GM12878 (cell line): Measurements from ENCODE around the gene ADH1C. TPM values are rescaled to one million over a fixed set of nuclear protein-coding genes. Genes with fewer than 3 reads are reported as not detected.

Experiments
- ATAC-seq: fragments of 200-7000 bp; cut with Tn5 transposase; 3 replicates; pipeline ENCODE4 v1.9.1; 2020; ENCODE audit warnings: mild to moderate bottlenecking, moderate library complexity
- Bru-seq: library from RNA; stranded (reverse); fragments of 400-500 nt; gene quantifications from one replicate; lab custom pipeline; 2021; lab: Mats Ljungman, UMichigan
- BruChase-seq, 2 experiments: library from RNA; stranded (reverse); fragments of 400-500 nt; gene quantifications; one replicate each; lab custom pipeline; 2021; lab: Mats Ljungman, UMichigan
- BruUV-seq: library from RNA; stranded (reverse); fragments of 400-500 nt; replicated peaks from 2 replicates; lab custom pipeline; 2021; lab: Mats Ljungman, UMichigan
- CTCF ChIA-PET: fragments of 300-600 bp; sonication (Branson Sonifier 250); formaldehyde crosslinking; extraction: SDS; loops from one replicate; lab custom pipeline; 2021; ENCODE audit warnings: inconsistent platforms; lab: Yijun Ruan, JAX
- POLR2A ChIA-PET: fragments of 350-600 bp; formaldehyde crosslinking; extraction: SDS; loops from one replicate; lab custom pipeline; 2021; ENCODE audit warnings: inconsistent platforms; lab: Charles Lee
- RAD21 ChIA-PET: fragments of 300-600 bp; sonication (Branson Sonifier 250); formaldehyde crosslinking; loops from one replicate; lab custom pipeline; 2023; ENCODE audit warnings: antibody characterized with exemption; ENCODE audit not compliant: unreplicated experiment; lab: Charles Lee
- SMC1A ChIA-PET: fragments of 300-600 bp; sonication (Branson Sonifier 250); formaldehyde crosslinking; loops from one replicate; lab custom pipeline; 2023; ENCODE audit not compliant: unreplicated experiment, uncharacterized antibody; lab: Charles Lee
- DNase-seq: peaks from one replicate; pipeline ENCODE4 v3.0.0-alpha.2; 2011; ENCODE audit warnings: low read depth, low spot score
- FAIRE-seq: peaks from 3 replicates; lab custom pipeline; 2011; peaks lifted over from hg19 to GRCh38; lab: Jason Lieb, UNC
- H2AFZ ChIP-seq: 2 replicates; pipeline ENCODE4 v1.6.0; 2011; ENCODE audit warnings: low read depth, low read length, control low read depth; ENCODE audit not compliant: control insufficient read depth
- H3K27ac ChIP-seq: 2 replicates; pipeline ENCODE4 v1.5.1; 2011; ENCODE audit warnings: control low read depth; ENCODE audit not compliant: control insufficient read depth, insufficient read depth
- H3K27me3 ChIP-seq, 2 experiments: replicated peaks in 1 of 2; 2 replicates each; pipeline versions ENCODE4 v1.6.0 to v1.6.1; 2011; ENCODE audit warnings: low read length in 1 of 2; ENCODE audit not compliant: control insufficient read depth in 2 of 2, insufficient read depth in 2 of 2
- H3K36me3 ChIP-seq, 2 experiments: 2 replicates each; pipeline ENCODE4 v1.5.1; 2011; ENCODE audit warnings: low read length in 1 of 2; ENCODE audit not compliant: control insufficient read depth in 2 of 2, insufficient read depth in 2 of 2
- H3K4me1 ChIP-seq: 2 replicates; pipeline ENCODE4 v1.6.1; 2011; ENCODE audit warnings: mild to moderate bottlenecking, low read length, moderate library complexity, mixed read lengths; ENCODE audit not compliant: control insufficient read depth, insufficient read depth
- H3K4me2 ChIP-seq: 2 replicates; pipeline ENCODE4 v1.6.0; 2011; ENCODE audit warnings: control low read depth; ENCODE audit not compliant: control insufficient read depth, insufficient read depth
- H3K4me3 ChIP-seq: fragments of 200-600 bp; sonication (generic); 2 replicates; pipeline ENCODE4 v1.5.1; 2016
- H3K79me2 ChIP-seq: 2 replicates; pipeline ENCODE4 v1.6.0; 2011; ENCODE audit warnings: low read length; ENCODE audit not compliant: control insufficient read depth, insufficient read depth
- H3K9ac ChIP-seq: 2 replicates; pipeline ENCODE4 v1.8.0; 2011; ENCODE audit warnings: low read length, control low read depth, mixed read lengths; ENCODE audit not compliant: control insufficient read depth, insufficient read depth
- H3K9me3 ChIP-seq: replicated peaks from 3 replicates; pipeline ENCODE4 v1.5.1; 2011; ENCODE audit warnings: mild to moderate bottlenecking, low read length; ENCODE audit not compliant: control insufficient read depth, insufficient read depth
- H4K20me1 ChIP-seq: 2 replicates; pipeline ENCODE4 v1.6.0; 2011; ENCODE audit not compliant: control insufficient read depth, insufficient read depth
- ATF3 ChIP-seq: IDR thresholded peaks from 2 replicates; pipeline ENCODE4 v1.6.1; 2011; ENCODE audit warnings: low read depth, mild to moderate bottlenecking, low read length, moderate library complexity, borderline replicate concordance; ENCODE audit errors: extremely low read depth
- BCL11A ChIP-seq: IDR thresholded peaks from 2 replicates; pipeline ENCODE4 v1.6.1; 2011; ENCODE audit warnings: low read depth, low read length
- CBFB ChIP-seq: IDR thresholded peaks from 2 replicates; pipeline ENCODE4 v1.6.1; 2016; ENCODE audit warnings: antibody characterized with exemption, low read depth
- CBX3 ChIP-seq: fragments of 200-600 bp; sonication (generic); IDR thresholded peaks from 2 replicates; pipeline ENCODE4 v1.6.1; 2016; ENCODE audit warnings: low read depth, borderline replicate concordance
- ESRRA ChIP-seq: IDR thresholded peaks from 2 replicates; pipeline ENCODE4 v1.6.1; 2012; ENCODE audit warnings: mild to moderate bottlenecking, low read length, improper control_type of control experiment
- ETV6 ChIP-seq, 2 experiments: fragments of 450-650 bp in 1 of 2; IDR thresholded peaks in 1 of 2; conservative IDR thresholded peaks in 1 of 2; 2 replicates each; pipeline ENCODE4 v1.6.1; 2014; ENCODE audit warnings: antibody characterized with exemption in 1 of 2, borderline replicate concordance in 1 of 2, low read depth in 1 of 2, mild to moderate bottlenecking in 1 of 2, moderate library complexity in 1 of 2
- NFYA ChIP-seq: IDR thresholded peaks from 2 replicates; pipeline ENCODE4 v1.6.1; 2011; ENCODE audit warnings: low read depth, mild to moderate bottlenecking, low read length, improper control_type of control experiment, borderline replicate concordance
- SIX5 ChIP-seq: IDR thresholded peaks from 2 replicates; pipeline ENCODE4 v1.6.1; 2011; ENCODE audit warnings: mild to moderate bottlenecking, low read depth, low read length, moderate library complexity; ENCODE audit not compliant: severe bottlenecking
- WGBS: methylation state at CpG from one replicate; pipeline ENCODE4 v1.1.6; 2016; ENCODE audit warnings: low lambda C conversion rate; ENCODE audit not compliant: insufficient replicate concordance, insufficient coverage; ENCODE audit errors: missing lambda C conversion rate; 5-methylcytosine and 5-hydroxymethylcytosine counted together
- in situ Hi-C: fragments of 300-500 bp; cut with MboI; formaldehyde crosslinking; loops from 9 replicates; pipeline ENCODE4 v1.14.3; 2018; ENCODE audit warnings: mixed read lengths
- intact Hi-C: fragments of 100-400 bp; cut with micrococcal nuclease; formaldehyde crosslinking; loops from one replicate; pipeline ENCODE4 v1.14.2; 2022; ENCODE audit not compliant: unreplicated experiment
- long read RNA-seq, 2 experiments: library from polyadenylated mRNA; unstranded; transcript quantifications; one replicate each; pipeline ENCODE4 v2.0.0, GENCODE V29; 2019 to 2020
- polyA minus RNA-seq, 3 experiments: library from RNA; depleted of rRNA, polyadenylated mRNA; stranded (reverse); fragments of >200 nt; gene quantifications; 2 replicates each; pipeline ENCODE4 v1.2.3, GENCODE V29; 2011
- polyA plus RNA-seq, 11 experiments: library from polyadenylated mRNA; depleted of rRNA in 4 of 11; unstranded in 6 of 11; stranded (reverse) in 5 of 11; fragments of >200 nt; fragmentation: Nextera tagmentation in 4 of 11; fragmentation: Illumina TruSeq in 1 of 11; extraction: Ambion mirVana in 4 of 11; extraction: Trizol in 1 of 11; gene quantifications; 1 replicate in 1 of 11; 2 replicates in 10 of 11; pipeline versions ENCODE4 v1.2.1 to v1.2.3, GENCODE V29; 2011 to 2016; ENCODE audit warnings: inconsistent platforms in 2 of 11, missing spikeins in 2 of 11, low read depth in 1 of 11
- total RNA-seq, 4 experiments: library from RNA; depleted of rRNA in 3 of 4; stranded (reverse); fragments of >200 nt in 3 of 4; fragmentation: Illumina TruSeq in 1 of 4; extraction: Trizol in 1 of 4; gene quantifications; 2 replicates each; pipeline versions ENCODE4 v1.2.1 to v1.2.3, GENCODE V29; 2013 to 2021

ADH1C gene
- total RNA-seq (2013; cell fraction: nucleolus; rRNA removed): not detected in 2 replicates
- 1.1 TPM in 1 of 2 replicates, not detected in the other for total RNA-seq (2014; rRNA removed)
- not detected in 2 replicates for total RNA-seq (2014; rRNA removed; fragmentation: Illumina TruSeq; extraction: Trizol)
- 0.24 and 0.54 TPM in 2 replicates for total RNA-seq (2021)
- not detected for polyA plus RNA-seq (2011; ENCODE audit: low read depth)
- 0.08 and 0.20 TPM in 2 replicates for polyA plus RNA-seq (2011; rRNA removed)
- 0.10 and 0.13 TPM in 2 replicates for polyA plus RNA-seq (2011; cell fraction: cytosol; rRNA removed)
- polyA plus RNA-seq (2011; cell fraction: nucleus; rRNA removed): 0.24 and 0.35 TPM in 2 replicates
- not detected in 2 replicates for polyA plus RNA-seq (2012)
- polyA plus RNA-seq (2014; fragmentation: Illumina TruSeq; extraction: Trizol): 0.06 and 0.33 TPM in 2 replicates
- under 1 TPM in 1 of 2 experiments, not detected in 1; 0.04 TPM for polyA plus RNA-seq (2014; fragmentation: Nextera tagmentation; extraction: Ambion mirVana)
- 0.10 TPM in 1 of 2 replicates, not detected in the other for polyA plus RNA-seq (2014; rRNA removed)
- polyA plus RNA-seq (2016; fragmentation: Nextera tagmentation; extraction: Ambion mirVana): under 1 TPM in 1 of 2 experiments, not detected in 1; 0.23 TPM
- polyA minus RNA-seq (2011; rRNA and poly(A)+ RNA removed): 0.15 TPM in 1 of 2 replicates, not detected in the other
- not detected in 2 replicates for polyA minus RNA-seq (2011; cell fraction: cytosol; rRNA and poly(A)+ RNA removed)
- not detected in 2 replicates for polyA minus RNA-seq (2011; cell fraction: nucleus; rRNA and poly(A)+ RNA removed)
- Bru-seq, nascent RNA: not detected
- BruChase-seq, experiment 1, labeled RNA remaining after a 6-hour chase: not detected
- BruChase-seq, experiment 2, labeled RNA remaining after a 2-hour chase: percentile 20 among the genes with signal in this experiment
- long read RNA-seq, experiment 1: 0 reads
- long read RNA-seq, experiment 2, partial matches to known transcripts: 0 of 7 reads
- long read RNA-seq, experiment 2, other reads (novel, unspliced or antisense): 4 of 7 reads

GRCh38 chr4:99352602-99353537 is at the start of gene ADH1C:
TSS of gene ADH1C (minus strand) at chr4:99352746. CDS start at chr4:99352675, 71 bp downstream.
- H3K79me2 ChIP-seq: no peaks in the 10 kb centered on the region
- TF ChIP-seq ETV6 (conservative IDR thresholded peaks at IDR 0.05 in 1 of 2, IDR thresholded peaks at IDR 0.05 in 1 of 2; ENCODE audit: borderline replicate concordance in 1 of 2, low read depth in 1 of 2) (no peak), SIX5 (no peak), BCL11A (no peak), NFYA (no peak), CBX3 (no peak), CBFB (no peak), ATF3 (no peak), ESRRA (no peak)
- TF ChIP-seq, all 136 proteins: peak for 0
- RAD21 ChIA-PET: no interaction called here
- H2AFZ ChIP-seq: no peak within 1 kb of the TSS
- intact Hi-C loops: no loop called here
- ATAC-seq (no peak; the same call in 2 of the 3 replicates), FAIRE-seq (no peak), DNase-seq (no peak)
- no peak within 1 kb of the TSS for H3K27ac ChIP-seq
- no TSS peak for BruUV-seq
- POLR2A ChIA-PET: no interaction called here
- CTCF ChIA-PET: interaction anchor here (0.5 kb wide), 1 partner anchor 717 kb away, joined by 3 read pairs; no protein-coding TSS in a partner anchor
- H3K36me3 ChIP-seq: no peaks in the 10 kb centered on the region
- 9% methylated on average over 10 of the region's 10 CpGs for WGBS
- H3K9me3 ChIP-seq: no peaks in the 10 kb centered on the region
- in situ Hi-C loops: no loop called here
- no peak within 1 kb of the TSS for H3K9ac ChIP-seq
- H4K20me1 ChIP-seq: no peaks in the 10 kb centered on the region
- SMC1A ChIA-PET: interaction anchor here (0.5 to 0.9 kb wide), 3 partner anchors 9 to 374 kb away, joined by 3 to 6 read pairs (median 3); no protein-coding TSS in a partner anchor
- no peaks in the 10 kb centered on the region for H3K4me1 ChIP-seq
- no peaks in the 10 kb centered on the region for H3K27me3 ChIP-seq
- no peak within 1 kb of the TSS for H3K4me2 ChIP-seq
- H3K4me3 ChIP-seq: no peak within 1 kb of the TSS
